ENCODE measurements around the gene AIFM2. TPM values are rescaled to one million over a fixed set of nuclear protein-coding genes. Genes with fewer than 3 reads are reported as not detected.
"Not testable (repeated sequence)": the region's sequence is repeated elsewhere in the genome, so short reads cannot be mapped to it uniquely, and the experiment has no call there.

The AIFM2 gene
- polyA plus RNA-seq, 1 experiment = 9.1 TPM

DNA sequence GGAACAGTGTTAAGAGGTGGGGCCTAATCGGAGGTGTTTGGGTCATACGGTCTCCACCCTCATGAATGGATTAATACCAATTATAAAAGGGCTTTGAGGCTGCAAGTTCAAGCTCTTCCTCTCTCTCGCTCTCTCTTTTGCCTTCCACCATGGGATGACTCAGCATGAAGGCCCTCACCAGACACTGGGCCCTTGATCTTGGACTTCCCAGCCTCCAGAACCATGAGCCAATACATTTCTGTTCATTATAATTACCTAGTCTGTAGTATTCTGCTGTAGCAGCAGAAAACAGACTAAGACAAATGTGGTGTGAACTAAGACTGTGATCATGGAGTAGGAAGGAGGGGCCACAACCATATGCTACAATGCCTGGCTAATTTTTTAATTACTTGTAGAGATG lies 7.7 kb downstream of the AIFM2 start:
- DNase-seq (ENCODE audit: low read depth, low spot score) = no peak
- POLR2A ChIA-PET = no interaction called here
- Histone ChIP-seq H3K4me3 (ENCODE audit: low read depth, low read length) (no peak overlapping the region), H3K9me3 (ENCODE audit: control insufficient read depth, insufficient read depth, low read length) (no peaks in the 10 kb centered on the region; the same call in 1 of the 2 replicates), H3K27ac (ENCODE audit: low read depth, low read length) (no peak overlapping the region), H3K27me3 (ENCODE audit: control insufficient read depth, insufficient read depth, low read length) (no peaks in the 10 kb centered on the region)
- TF ChIP-seq CTCF (IDR thresholded peaks at IDR 0.05; ENCODE audit: low read depth, low read length) = no peak
- CTCF ChIA-PET = interaction anchor here (5.7 kb wide), 1 partner anchor 9 kb away, joined by 44 read pairs; no protein-coding TSS in a partner anchor

DNA sequence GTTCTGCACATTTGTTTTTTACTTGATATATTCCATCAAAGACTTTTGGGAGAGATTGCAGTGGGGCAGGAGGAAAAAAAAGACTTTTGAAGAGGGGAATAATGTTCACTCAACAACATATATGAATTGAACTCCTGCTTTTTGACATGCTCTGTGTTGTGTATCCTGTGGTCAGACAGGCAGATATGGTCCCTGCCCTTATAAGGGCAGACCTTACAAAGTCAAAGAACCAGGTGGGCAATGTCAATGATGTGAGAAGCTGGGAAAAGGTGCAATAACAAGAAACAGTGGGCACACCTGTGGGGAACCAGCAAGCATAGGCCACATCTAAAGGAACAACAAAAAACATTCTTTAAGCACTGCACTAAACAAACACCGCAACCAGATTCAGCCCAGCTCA lies 8.2 kb downstream of the AIFM2 start:
- Histone ChIP-seq H3K4me3 (ENCODE audit: low read depth, low read length) (no peak overlapping the region), H3K27me3 (ENCODE audit: control insufficient read depth, insufficient read depth, low read length) (no peaks in the 10 kb centered on the region), H3K27ac (ENCODE audit: low read depth, low read length) (no peak overlapping the region), H3K9me3 (ENCODE audit: control insufficient read depth, insufficient read depth, low read length) (no peaks in the 10 kb centered on the region; the same call in 1 of the 2 replicates)
- ChIA-PET CTCF (interaction anchor here (5.7 kb wide), 1 partner anchor 8 kb away, joined by 44 read pairs; no protein-coding TSS in a partner anchor), POLR2A (no interaction called here)
- TF ChIP-seq CTCF (IDR thresholded peaks at IDR 0.05; ENCODE audit: low read depth, low read length) = no peak
- no peak for DNase-seq (ENCODE audit: low read depth, low spot score)

DNA sequence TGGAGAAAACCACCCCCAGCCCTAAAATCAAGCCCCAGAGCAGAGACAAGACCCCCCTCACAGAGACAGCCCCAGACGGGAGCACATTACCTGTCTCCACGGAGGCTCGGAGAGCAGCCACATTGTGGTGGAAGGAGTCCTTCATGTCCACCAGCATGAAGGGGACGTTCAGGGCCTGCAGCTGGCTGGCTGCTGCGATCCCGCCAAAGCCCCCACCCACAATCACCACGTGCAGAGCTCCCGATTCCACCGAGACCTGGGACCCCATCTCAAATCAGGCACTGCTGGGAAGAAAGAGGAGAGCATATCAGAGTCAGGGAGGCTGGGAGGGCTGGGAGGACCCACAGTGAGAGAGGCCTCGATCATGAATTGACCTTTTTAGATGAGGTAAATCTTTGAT lies 8.8 kb downstream of the AIFM2 start:
- ChIA-PET CTCF (interaction anchor here (1.2 to 5.7 kb wide), 2 partner anchors 8 to 23 kb away, joined by 6 to 44 read pairs; partner anchors contain the start of gene TYSND1), POLR2A (no interaction called here)
- Histone ChIP-seq H3K27ac (ENCODE audit: low read depth, low read length) (no peak overlapping the region), H3K4me3 (ENCODE audit: low read depth, low read length) (no peak overlapping the region), H3K9me3 (ENCODE audit: control insufficient read depth, insufficient read depth, low read length) (no peaks in the 10 kb centered on the region; the same call in 1 of the 2 replicates), H3K27me3 (ENCODE audit: control insufficient read depth, insufficient read depth, low read length) (no peaks in the 10 kb centered on the region)
- TF ChIP-seq CTCF (IDR thresholded peaks at IDR 0.05; ENCODE audit: low read depth, low read length) = no peak
- no peak for DNase-seq (ENCODE audit: low read depth, low spot score)

DNA sequence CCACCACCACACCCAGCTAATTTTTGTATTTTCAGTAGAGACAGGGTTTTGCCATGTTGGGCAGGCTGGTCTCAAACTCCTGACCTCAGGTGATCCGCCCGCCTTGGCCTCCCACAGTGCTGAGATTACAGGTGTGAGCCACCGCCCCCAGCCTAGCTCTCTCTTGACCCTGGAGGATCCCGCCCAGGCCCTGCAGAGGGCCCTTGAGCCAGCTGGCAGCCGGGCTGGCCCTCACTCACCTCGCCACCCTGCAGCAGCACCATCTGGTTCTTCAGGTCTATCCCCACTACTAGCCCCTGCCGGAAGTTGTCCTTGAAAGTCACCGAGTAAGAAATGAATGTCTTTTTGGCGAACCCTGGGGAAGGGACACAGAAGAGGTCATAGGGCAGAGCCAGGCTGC lies 9.5 kb downstream of the AIFM2 start:
- H3K27ac ChIP-seq (ENCODE audit: low read depth, low read length); POLR2A ChIA-PET: not testable (repeated sequence)
- CTCF ChIA-PET = interaction anchor here (1.2 to 5.7 kb wide), 2 partner anchors 7 to 23 kb away, joined by 6 to 44 read pairs; partner anchors contain the start of gene TYSND1

GRCh38 chr10:70122742-70123141 lies 9.9 kb downstream of the AIFM2 start:
- Histone ChIP-seq H3K27me3 (ENCODE audit: control insufficient read depth, insufficient read depth, low read length) (no peaks in the 10 kb centered on the region), H3K4me3 (ENCODE audit: low read depth, low read length) (no peak overlapping the region), H3K27ac (ENCODE audit: low read depth, low read length) (no peak overlapping the region), H3K9me3 (ENCODE audit: control insufficient read depth, insufficient read depth, low read length) (no peaks in the 10 kb centered on the region; the same call in 1 of the 2 replicates)
- POLR2A ChIA-PET = no interaction called here
- CTCF ChIA-PET = interaction anchor here (1.2 kb wide), 1 partner anchor 24 kb away, joined by 6 read pairs; the partner anchor contains the start of gene TYSND1
- no peak for DNase-seq (ENCODE audit: low read depth, low spot score)
- no peak for TF ChIP-seq CTCF (IDR thresholded peaks at IDR 0.05; ENCODE audit: low read depth, low read length)

More for the DNA sequence above, 9.5 kb downstream of the AIFM2 start:
- H3K4me3 ChIP-seq (ENCODE audit: low read depth, low read length); DNase-seq (ENCODE audit: low read depth, low spot score); H3K9me3 ChIP-seq (ENCODE audit: control insufficient read depth, insufficient read depth, low read length); H3K27me3 ChIP-seq (ENCODE audit: control insufficient read depth, insufficient read depth, low read length): not testable (repeated sequence)
